Motor neuron (in vitro differentiated cells): Measurements from ENCODE around the gene S100P. TPM values are rescaled to one million over a fixed set of nuclear protein-coding genes. Genes with fewer than 3 reads are reported as not detected.
A peak's percentile ranks its signal among the peaks of the same experiment; 100 is the strongest.
"Not testable (repeated sequence)": the region's sequence is repeated elsewhere in the genome, so short reads cannot be mapped to it uniquely, and the experiment has no call there.

Experiments used
- ATAC-seq, 8 experiments: fragments of 200-7000 bp; cut with Tn5 transposase; replicated peaks in 6 of 8; 2 replicates each; pipeline ENCODE4 v1.8.0; 2021; ENCODE audit warnings: mild to moderate bottlenecking in 8 of 8, moderate library complexity in 8 of 8
- H3K27ac ChIP-seq, 2 donors: fragments of 250-450 bp; sonication (Bioruptor Pico); 2 replicates each; pipeline ENCODE4 v1.9.0; 2021; ENCODE audit warnings: antibody characterized with exemption in 2 of 2, mild to moderate bottlenecking in 2 of 2, moderate library complexity in 1 of 2
- H3K4me1 ChIP-seq, 2 donors: fragments of 250-450 bp; sonication (Bioruptor Pico); replicated peaks in 1 of 2; 2 replicates each; pipeline ENCODE4 v1.6.1; 2021; ENCODE audit warnings: antibody characterized with exemption in 2 of 2, mild to moderate bottlenecking in 2 of 2, moderate library complexity in 1 of 2
- H3K4me3 ChIP-seq, 5 donors: fragments of 250-450 bp; sonication (Bioruptor Pico); 2 replicates each; pipeline ENCODE4 v1.9.0; 2021; ENCODE audit warnings: antibody characterized with exemption in 5 of 5, mild to moderate bottlenecking in 5 of 5, moderate library complexity in 4 of 5
- WGBS, 10 experiments: fragments of 450-650 bp; shearing (Covaris generic); methylation state at CpG; one replicate each; pipeline ENCODE4 v1.0.0; 2022; 5-methylcytosine and 5-hydroxymethylcytosine counted together
- in situ Hi-C, 9 experiments: fragments of 400-800 bp; cut with MboI; loops; one replicate each; pipeline ENCODE4 v1.15.0; 2021; ENCODE audit warnings: low sequenced_read_pairs in 9 of 9, low pct_unique_long_range_greater_than_20kb in 2 of 9; ENCODE audit not compliant: unreplicated experiment in 9 of 9
- total RNA-seq, 8 experiments: library from RNA; unstranded; fragments of 300-600 nt; gene quantifications; 2 replicates each; pipeline versions ENCODE4 v1.2.3 to v1.2.4, GENCODE V29; 2022

Gene S100P
- total RNA-seq, result 10 to 100 TPM in 1 of 8 experiments, 1 to 10 TPM in 4, under 1 TPM in 2, not detected in 1; 0.64 to 11.9 (median 2.3) TPM

DNA sequence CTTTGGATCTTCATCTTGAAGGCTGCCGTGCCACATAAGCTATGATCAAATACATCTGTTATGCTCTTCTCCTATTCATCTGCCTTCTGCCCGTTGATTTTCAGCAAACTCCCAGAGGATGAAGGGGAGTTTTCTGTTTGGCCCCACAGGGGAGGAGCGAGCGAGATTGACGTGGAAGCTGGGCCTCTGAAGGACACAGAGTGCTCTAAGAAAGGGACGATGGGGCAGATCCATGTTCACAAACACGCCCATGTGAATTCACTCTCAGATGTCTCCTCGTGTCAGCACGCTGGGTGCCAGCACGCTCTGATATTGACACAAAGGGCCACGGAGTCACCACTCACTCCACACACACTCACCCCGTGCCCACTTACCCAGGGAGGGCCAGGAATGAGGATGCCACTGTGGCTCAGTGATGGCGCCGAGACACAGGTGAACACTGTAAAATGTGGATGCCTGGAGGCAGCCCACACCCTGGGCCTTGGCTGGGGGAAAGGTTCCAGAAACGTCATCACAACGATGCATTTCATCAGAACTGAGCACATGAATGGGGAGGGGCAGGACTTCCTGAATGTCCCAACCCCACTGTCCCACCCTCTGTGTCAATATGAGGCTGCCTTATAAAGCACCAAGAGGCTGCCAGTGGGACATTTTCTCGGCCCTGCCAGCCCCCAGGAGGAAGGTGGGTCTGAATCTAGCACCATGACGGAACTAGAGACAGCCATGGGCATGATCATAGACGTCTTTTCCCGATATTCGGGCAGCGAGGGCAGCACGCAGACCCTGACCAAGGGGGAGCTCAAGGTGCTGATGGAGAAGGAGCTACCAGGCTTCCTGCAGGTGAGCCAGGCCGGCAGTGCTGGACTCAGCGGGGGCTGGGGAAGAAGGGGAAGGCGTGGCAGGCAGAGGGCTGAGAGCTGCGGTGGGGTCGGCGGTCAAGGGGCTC is at the start of gene S100P:
Gene S100P (plus strand): TSS at position 648 of the 946 bp plus-strand sequence. CDS start 55 bp downstream, at position 703.
- Histone ChIP-seq H3K4me3 (no peak within 1 kb of the TSS), H3K4me1 (peaks cover 10 to 11% of the 10 kb centered on the region in 2 donors), H3K27ac (no peak within 1 kb of the TSS)
- WGBS, 10 experiments, result 18 to 100% (median 40%) methylated on average over 1 to 14 of the region's 29 CpGs; no CpG with 5 or more reads in 1 of the 10 experiments
- in situ Hi-C loops, result no loop called here
- peak in 3 of 8 experiments; percentile 24 to 54 (median 39) for ATAC-seq

- in situ Hi-C loops, result no loop called here
- Histone ChIP-seq H3K4me3 (no peak overlapping the region), H3K27ac (no peak overlapping the region), H3K4me1 (peaks cover 10 to 15% of the 10 kb centered on the region in 2 donors)
- 42 to 100% (median 78%) methylated on average over 1 to 5 of the region's 5 CpGs; no CpG with 5 or more reads in 1 of the 10 experiments for WGBS, 10 experiments
- ATAC-seq, result no peak
Measured at GRCh38 chr4:6644792-6645530, 48.7 kb upstream of the S100P start.

DNA sequence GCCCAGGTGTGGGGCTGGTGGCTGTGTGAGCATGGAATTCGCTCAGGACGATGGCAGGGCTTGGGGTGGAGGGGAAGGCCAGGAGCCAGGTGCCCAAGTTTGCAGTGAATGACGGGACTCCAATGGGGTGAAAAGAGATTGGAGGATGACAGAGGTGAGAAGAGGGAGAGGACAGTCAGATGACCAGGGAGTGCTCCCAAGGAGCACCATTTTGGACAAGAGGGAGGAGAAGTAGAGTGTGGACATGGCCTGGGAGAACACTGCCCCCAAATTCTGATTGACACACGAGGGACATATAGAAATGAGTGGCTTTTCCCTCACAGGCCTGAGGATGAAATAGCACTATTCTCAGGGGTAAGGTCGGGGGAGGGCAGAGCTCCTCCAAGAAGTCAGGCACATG is 46.5 kb upstream of the S100P start:
- Histone ChIP-seq H3K4me1 (peaks cover 10% of the 10 kb centered on the region in 2 donors), H3K4me3 (no peak overlapping the region), H3K27ac (no peak overlapping the region)
- in situ Hi-C loops, result no loop called here
- no peak for ATAC-seq
- WGBS, 10 experiments, result 0 to 83% (median 61%) methylated on average over 1 to 5 of the region's 5 CpGs; no CpG with 5 or more reads in 3 of the 10 experiments

DNA sequence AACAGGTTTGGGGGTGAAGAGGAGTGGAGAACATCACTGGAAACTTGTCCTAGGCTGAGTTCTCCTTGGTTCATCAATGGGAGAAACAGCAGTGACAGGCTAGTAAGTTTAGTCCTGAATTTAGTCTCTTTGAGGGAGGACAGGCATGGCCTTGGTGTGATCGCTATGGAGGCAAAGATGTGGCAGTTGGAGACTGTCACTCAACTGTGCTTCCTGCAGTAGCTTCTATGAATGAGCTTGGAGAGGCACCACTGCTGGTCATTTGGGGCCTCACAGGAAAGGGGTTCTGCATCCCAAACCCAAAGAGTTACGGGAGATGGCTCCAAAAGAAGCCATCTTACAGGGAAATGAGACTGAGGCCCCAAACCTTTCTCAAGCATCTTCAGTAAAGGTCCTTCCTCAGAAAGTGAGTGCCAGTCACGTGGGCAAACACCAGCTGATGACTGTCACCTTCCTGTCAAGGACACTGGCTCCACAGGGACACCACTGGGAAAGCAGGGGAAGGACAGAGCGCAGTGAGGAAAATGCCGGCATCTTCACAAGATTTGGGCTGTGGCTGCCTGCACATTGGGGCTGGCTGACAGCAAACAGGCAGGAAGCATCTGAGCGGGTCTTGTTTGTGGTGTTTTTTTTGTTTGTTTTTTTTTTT is 46.0 kb upstream of the S100P start:
- no peak overlapping the region for H3K27ac ChIP-seq
- no peak for ATAC-seq
- WGBS, 10 experiments, result 0 to 100% (median 44%) methylated on average over 1 to 5 of the region's 6 CpGs; no CpG with 5 or more reads in 3 of the 10 experiments
- no peak overlapping the region for H3K4me3 ChIP-seq
- H3K4me1 ChIP-seq, result peaks cover 4 to 5% of the 10 kb centered on the region in 2 donors
- in situ Hi-C loops, result no loop called here

DNA sequence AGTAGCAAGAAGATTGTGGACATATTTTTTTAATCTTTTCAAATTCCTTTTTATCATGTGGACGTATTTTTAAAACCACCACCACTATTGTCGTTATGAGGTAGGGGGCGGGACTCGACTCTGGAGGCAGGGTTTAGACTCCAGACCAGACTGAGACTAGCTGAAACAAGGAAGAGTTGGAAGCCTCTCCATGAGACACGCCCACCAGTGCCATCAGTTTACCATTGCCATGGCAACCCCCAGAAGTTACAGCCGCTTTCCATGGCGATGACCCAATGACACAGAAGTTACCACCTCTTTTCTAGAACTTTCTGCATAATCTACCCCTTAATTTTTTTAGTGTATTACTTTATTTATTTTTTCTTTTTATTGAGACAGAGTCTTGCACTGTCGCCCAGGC is 44.5 kb upstream of the S100P start:
- H3K4me1 ChIP-seq, result no peaks in the 10 kb centered on the region
- in situ Hi-C loops, result no loop called here
- no peak overlapping the region for H3K27ac ChIP-seq
- no peak overlapping the region for H3K4me3 ChIP-seq
- ATAC-seq, result no peak
- 39 to 86% (median 73%) methylated on average over 1 to 8 of the region's 8 CpGs; no CpG with 5 or more reads in 1 of the 10 experiments for WGBS, 10 experiments

DNA sequence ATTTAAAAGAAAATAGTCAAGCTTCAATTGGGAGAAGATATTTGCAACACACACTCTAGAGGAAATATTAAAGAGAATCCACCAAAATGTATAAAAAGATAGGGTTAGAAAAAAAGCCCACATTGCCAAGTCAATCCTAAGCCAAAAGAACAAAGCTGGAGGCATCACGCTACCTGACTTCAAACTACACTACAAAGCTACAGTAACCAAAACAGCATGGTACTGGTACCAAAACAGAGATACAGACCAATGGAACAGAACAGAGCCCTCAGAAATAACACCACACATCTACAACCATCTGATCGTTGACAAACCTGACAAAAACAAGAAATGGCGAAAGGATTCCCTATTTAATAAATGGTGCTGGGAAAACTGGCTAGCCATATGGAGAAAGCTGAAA is 39.5 kb upstream of the S100P start:
- H3K27ac ChIP-seq, in situ Hi-C loops, H3K4me1 ChIP-seq, ATAC-seq, H3K4me3 ChIP-seq: not testable (repeated sequence)
- 100% methylated on average over 1 of the region's 3 CpGs; no CpG with 5 or more reads in 7 of the 10 experiments for WGBS, 10 experiments

GRCh38 chr4:6655291-6655690 is 38.4 kb upstream of the S100P start:
- ATAC-seq, in situ Hi-C loops, H3K4me1 ChIP-seq, H3K27ac ChIP-seq, H3K4me3 ChIP-seq: not testable (repeated sequence)
- no CpG with 5 or more reads among the region's 2 CpGs for WGBS, 10 experiments

GRCh38 chr4:6655924-6656323 is 37.8 kb upstream of the S100P start:
- Histone ChIP-seq H3K27ac (no peak overlapping the region), H3K4me1 (no peaks in the 10 kb centered on the region), H3K4me3 (no peak overlapping the region)
- ATAC-seq, result no peak
- in situ Hi-C loops, result no loop called here
- 20 to 100% (median 80%) methylated on average over 1 to 2 of the region's 5 CpGs; no CpG with 5 or more reads in 3 of the 10 experiments for WGBS, 10 experiments

- Histone ChIP-seq H3K4me1 (no peaks in the 10 kb centered on the region), H3K27ac (no peak overlapping the region), H3K4me3 (no peak overlapping the region)
- in situ Hi-C loops, result no loop called here
- ATAC-seq, result no peak
- WGBS, 10 experiments, result 58 to 96% (median 80%) methylated on average over 1 to 25 of the region's 65 CpGs; no CpG with 5 or more reads in 1 of the 10 experiments
Measured at GRCh38 chr4:6657242-6658208, 36.2 kb upstream of the S100P start.

- in situ Hi-C loops, result no loop called here
- Histone ChIP-seq H3K4me1 (no peaks in the 10 kb centered on the region), H3K27ac (no peak overlapping the region), H3K4me3 (no peak overlapping the region)
- 76 to 93% (median 87%) methylated on average over 3 to 6 of the region's 7 CpGs; no CpG with 5 or more reads in 6 of the 10 experiments for WGBS, 10 experiments
- ATAC-seq, result peak in 2 of 8 experiments; percentile 26 to 53
Measured at GRCh38 chr4:6658209-6658595, 35.5 kb upstream of the S100P start.

DNA sequence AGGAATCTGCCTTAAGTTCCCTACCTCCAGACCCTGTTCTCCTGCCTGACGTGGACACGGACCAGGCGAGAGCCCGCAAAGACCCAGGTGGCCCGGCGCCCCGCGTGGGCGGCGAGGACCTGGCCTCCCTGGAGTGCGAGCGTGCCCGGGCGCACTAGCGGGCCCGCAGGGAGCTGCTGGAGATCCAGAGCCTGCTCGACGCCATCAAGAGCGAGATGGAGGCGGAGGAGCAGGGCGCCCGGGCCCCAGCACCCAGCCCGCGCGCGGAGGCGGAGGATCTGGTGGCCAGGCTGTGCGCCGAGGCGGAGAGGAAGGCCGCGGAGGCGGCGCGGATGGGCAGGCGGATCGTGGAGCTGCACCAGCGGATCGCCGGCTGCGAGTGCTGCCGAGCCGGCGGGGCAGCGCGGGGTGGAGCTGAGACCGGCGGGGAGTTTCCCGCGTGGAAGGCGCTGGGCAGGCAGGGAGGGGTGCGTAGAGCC is 35.0 kb upstream of the S100P start:
- Histone ChIP-seq H3K4me3 (no peak overlapping the region), H3K27ac (no peak overlapping the region), H3K4me1 (no peaks in the 10 kb centered on the region)
- ATAC-seq, result peak in 3 of 8 experiments; percentile 77 to 86 (median 84)
- in situ Hi-C loops, result no loop called here
- 2 to 100% (median 31%) methylated on average over 1 to 31 of the region's 52 CpGs; no CpG with 5 or more reads in 4 of the 10 experiments for WGBS, 10 experiments

DNA sequence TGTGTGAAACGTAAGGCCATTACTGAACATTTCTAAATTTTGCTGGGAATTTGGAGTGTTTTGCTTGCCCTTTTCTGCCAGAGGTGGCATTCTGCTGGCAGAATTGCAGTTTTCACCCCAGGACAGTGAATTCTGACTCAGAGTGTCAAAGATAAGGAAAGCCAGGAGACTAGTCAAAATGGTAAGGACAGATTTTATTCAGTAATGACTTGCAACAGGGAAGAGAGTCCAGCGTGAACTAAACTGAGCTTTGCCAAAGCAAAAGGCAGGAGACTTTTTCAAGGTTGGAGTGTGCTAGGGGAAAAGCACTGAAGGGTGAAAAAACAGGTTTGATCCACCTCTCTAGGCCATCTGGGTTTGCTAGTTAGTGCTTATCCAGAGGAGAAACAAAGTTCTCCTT is 33.8 kb upstream of the S100P start:
- H3K4me1 ChIP-seq, result no peaks in the 10 kb centered on the region
- no peak overlapping the region for H3K4me3 ChIP-seq
- WGBS, 10 experiments, result 75 to 100% (median 89%) methylated on average over 1 to 2 of the region's 2 CpGs; no CpG with 5 or more reads in 1 of the 10 experiments
- in situ Hi-C loops, result no loop called here
- H3K27ac ChIP-seq, result no peak overlapping the region
- no peak for ATAC-seq
